ENCODE measurements around the gene CD34. TPM values are rescaled to one million over a fixed set of nuclear protein-coding genes. Genes with fewer than 3 reads are reported as not detected.
"Not testable (repeated sequence)": the region's sequence is repeated elsewhere in the genome, so short reads cannot be mapped to it uniquely, and the experiment has no call there.

The CD34 gene
- total RNA-seq, 1 experiment from 2014 or later, result not detected

- DNase-seq (ENCODE audit: low read depth), result no peak
These were observed 9.8 kb downstream of the CD34 start for GRCh38 chr1:207901041-207901653.

DNA sequence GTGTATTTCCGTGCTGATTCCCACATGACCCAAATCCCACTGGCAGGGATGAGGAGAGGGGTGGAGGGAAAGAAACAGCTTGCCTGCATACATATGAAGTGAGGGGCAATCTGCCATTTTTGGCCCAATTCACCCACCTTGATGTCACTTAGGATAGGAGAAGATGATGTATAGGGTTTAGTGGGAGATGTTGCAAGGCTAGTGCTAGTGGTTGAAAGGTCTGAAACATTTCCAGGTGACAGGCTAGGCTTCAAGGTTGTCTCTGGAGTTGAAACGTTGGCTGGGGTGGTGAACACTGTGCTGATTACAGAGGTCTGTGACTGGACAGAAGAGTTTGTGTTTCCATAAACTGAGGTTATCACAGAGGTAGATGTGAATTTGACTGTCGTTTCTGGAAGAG is 12.1 kb downstream of the CD34 start:
- no peak for DNase-seq (ENCODE audit: low read depth)

DNA sequence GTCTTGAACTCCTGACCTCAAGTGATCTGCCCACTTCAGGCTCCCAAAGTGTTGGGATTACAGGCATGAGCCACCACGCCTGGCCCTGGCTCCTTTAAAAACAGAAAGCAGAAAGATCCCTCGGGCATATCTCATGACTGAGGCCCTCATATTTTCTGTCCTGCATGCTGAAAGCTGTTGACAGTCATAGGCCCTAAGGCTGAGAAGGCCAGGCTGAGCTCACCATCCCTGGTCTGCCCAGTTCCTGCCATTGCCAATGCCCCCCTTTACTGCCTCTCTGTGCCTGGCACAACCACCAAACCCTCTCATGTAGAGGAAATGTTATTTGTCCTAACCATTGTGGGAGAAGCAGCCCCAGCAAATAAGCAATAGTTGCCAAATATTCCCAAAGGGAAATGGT is 12.7 kb downstream of the CD34 start:
- DNase-seq (ENCODE audit: low read depth), result no peak

DNA sequence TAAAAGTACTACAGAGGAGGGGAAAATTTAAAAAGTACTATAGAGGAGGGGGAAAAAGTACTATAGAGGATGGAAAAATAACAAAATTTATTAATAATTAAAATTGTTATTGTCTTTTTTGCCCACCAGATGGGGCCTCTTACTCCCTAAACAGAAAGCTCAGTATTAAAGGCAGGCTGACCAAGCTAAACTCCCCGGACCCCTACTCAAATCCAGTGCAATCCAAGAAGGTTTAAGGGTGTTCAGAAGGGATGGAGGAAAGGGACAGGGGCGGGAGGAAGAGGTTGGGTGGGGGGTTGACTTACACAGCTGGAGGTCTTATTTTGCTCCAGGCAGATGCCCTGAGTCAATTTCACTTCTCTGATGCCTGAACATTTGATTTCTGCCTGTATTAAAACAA is 13.7 kb downstream of the CD34 start:
- DNase-seq (ENCODE audit: low read depth), result no peak

DNA sequence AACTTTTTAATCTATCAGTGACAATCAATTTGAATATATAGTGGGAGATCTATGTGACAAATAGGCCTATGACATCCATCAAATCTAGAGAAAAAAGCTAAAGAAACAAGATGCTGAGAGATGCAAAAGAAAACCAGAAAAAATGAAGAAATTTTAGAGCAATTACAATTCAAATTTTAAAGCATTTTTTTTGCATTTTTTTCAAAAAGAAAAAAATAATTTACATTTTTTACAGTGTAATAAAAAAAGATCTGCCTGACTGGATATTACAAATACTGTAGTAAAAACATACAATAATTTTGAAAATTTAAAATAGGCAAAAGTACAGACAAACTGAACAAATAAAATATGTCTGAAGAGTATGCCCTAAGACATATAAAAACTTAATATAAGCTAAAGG is 14.4 kb downstream of the CD34 start:
- DNase-seq (ENCODE audit: low read depth), result no peak

- no peak for DNase-seq (ENCODE audit: low read depth)
These were observed 16.2 kb downstream of the CD34 start for GRCh38 chr1:207894704-207895103.

GRCh38 chr1:207893737-207894582 is 17.0 kb downstream of the CD34 start:
- DNase-seq (ENCODE audit: low read depth), result no peak

DNA sequence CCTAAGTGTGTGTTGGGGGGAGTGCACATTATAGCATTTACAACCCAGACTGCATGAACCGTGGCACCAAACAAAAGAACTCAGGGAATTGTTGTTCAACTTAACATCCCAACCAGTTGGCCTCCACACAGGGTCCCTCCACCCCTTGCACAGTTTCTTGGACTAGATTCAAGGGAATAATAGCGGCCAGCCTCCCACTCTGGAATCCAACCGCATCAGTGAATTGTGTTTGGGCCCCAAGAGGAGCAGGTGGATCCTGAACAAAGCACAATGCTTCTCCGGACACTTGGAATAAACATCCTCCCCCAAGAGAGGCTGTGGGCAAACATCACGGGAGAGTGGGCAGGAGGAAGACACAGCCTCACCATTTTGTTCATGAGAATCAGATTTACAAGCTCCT is 18.2 kb downstream of the CD34 start:
- DNase-seq (ENCODE audit: low read depth), result no peak

GRCh38 chr1:207891148-207891547 is 19.8 kb downstream of the CD34 start:
- DNase-seq (ENCODE audit: low read depth), result no peak

DNA sequence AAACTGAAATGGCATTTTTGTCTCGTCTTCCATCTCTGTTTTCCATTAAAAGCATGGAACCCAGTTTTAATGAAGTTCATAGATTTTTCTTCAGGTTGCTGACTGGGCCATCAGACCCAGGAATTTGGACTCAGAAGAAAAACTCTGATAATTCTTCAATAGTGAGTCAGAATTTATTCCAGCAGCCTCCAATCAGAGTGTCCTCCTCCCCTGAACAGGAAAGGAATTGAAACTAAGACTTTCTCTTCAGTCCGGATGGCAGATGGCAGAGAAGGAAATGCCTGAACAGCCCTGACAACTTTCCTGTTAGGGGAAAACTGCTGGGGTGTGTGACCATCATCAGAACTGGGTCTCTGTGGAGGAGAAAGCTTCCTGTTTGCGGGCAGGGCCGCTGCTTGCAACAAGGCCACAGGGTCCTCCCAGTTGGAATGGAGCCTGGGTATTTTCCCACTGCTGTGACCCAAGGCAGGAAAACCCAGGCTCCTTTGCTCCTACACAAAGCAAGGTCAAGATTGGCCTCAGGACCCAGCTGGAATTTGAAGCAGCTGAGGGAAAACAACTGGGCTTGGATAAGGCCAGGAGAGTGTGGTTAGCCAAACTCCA is 20.7 kb downstream of the CD34 start:
- DNase-seq (ENCODE audit: low read depth), result peak; percentile 89

GRCh38 chr1:207888652-207889051 is 22.3 kb downstream of the CD34 start:
- DNase-seq (ENCODE audit: low read depth), result no peak

DNA sequence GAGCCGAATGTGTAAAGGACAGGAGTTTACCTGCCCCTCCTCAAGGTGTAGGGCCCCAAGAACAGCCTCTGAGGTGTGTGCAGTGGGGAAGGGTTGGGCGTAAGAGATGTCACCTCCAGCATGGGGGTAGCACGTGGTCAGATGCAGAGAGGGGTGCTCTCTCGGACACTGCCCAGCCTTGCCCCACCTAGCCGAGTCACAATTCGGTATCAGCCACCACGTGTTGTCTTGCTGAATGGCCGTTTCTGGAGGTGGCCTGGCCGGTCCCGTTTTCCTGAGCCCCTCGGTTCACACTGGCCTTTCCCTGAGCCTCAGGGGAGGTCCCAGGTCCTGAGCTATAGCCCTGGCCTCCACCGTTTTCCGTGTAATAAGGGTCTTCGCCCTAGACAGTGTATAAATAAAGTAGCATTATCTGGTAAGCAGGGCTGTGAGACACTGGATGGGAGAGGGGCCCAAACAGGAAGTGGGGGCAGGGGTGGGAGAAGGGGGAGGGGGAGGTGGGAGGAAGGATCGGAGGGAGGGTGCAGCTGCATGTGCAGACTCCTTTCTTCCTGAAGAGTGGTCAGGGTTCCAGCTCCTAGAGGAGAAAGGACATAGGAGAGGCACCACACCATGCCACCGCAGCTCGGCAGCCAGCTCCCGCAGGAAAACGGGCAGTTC is 23.3 kb downstream of the CD34 start:
- DNase-seq (ENCODE audit: low read depth), result no peak

DNA sequence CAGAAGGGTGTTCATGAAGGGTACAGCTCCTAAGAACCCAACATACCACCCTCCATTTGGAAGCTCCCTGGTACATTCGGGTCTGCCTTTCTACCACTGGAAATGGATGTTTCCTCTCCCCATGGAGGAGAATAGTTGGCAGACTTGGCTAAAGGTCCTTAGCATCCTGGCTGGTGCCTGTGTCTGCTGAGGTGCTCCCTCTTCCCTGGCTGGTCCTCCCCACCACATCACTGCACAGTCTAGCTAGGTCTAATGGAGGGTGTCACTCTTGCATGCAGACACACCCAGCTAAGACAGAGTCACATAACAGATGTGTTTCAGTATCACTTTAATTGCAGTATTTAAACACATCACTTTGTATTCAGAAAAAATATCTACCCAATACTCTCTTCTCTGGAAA is 24.7 kb downstream of the CD34 start:
- no peak for DNase-seq (ENCODE audit: low read depth)

DNA sequence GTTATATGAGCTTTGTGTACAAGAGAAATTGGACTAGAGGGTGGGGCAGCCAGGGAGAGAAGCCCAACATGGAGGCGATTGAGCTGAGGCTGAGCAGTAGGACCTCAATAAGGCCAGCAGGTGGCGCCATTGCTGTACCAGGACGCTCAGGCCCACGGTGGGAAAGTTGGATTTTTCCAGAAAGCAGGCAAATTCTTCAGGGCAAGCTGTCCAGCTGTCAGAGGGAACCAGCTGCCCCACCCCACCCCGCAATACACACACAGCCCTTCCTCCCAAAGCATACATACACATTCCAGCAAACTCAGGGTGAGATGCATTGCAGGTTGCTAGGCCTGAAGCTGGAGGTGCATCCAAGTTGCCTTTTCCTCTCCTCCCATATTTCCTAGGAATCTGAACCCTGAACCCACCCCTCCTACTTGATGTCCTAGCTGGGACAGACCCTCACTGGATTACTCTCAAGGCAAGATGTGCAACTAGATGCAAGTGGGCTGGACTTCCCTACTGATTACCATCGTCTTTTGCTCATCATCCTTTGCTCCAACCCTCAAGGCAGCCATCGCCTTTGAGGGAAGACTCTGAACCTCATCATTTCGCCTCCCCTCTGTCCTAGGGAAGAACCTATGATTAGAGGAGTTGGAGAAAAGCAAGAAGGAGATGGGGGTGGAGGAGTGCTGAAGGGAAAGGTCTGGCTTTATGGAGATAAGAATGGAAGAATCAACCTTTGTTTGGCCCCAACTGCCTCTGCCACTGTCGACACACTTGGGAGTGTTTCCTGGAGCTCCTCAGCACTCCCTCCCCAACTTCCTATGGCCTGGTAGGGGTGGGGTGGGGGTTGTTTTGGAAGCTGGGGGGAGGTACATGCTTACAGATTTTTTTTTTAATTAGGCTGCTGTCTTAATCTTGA is 25.5 kb downstream of the CD34 start:
- DNase-seq (ENCODE audit: low read depth), result peak; percentile 76

- DNase-seq (ENCODE audit: low read depth), result no peak
These were observed 26.5 kb downstream of the CD34 start for GRCh38 chr1:207884266-207885029.

DNA sequence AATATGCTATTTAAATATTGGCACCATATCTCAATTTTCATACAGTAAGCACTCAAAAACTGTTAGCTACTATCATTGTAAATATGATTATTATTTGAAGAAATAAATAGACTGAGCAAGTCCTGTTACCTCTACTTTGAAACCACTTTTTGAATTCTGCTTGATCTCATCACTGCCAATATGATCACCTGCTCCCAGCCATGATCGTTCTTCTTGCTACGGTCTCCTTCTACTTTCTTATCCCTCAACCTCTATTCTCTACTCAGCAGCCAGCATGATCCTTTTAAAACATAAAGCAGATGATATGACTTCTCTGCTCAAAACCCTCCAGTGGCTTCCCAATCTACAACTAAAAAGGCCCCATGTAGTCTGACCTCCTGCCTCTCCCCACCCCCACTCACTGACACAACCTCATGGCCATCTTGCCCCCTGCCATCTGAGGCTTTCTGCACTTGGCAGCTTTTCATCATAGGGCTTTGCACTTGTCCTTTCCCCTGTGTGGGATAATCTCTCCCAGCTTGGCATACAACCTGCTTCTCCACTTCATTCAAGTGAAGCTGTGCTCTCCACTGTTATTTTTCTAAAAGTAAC is 27.2 kb downstream of the CD34 start:
- DNase-seq (ENCODE audit: low read depth), result no peak

DNA sequence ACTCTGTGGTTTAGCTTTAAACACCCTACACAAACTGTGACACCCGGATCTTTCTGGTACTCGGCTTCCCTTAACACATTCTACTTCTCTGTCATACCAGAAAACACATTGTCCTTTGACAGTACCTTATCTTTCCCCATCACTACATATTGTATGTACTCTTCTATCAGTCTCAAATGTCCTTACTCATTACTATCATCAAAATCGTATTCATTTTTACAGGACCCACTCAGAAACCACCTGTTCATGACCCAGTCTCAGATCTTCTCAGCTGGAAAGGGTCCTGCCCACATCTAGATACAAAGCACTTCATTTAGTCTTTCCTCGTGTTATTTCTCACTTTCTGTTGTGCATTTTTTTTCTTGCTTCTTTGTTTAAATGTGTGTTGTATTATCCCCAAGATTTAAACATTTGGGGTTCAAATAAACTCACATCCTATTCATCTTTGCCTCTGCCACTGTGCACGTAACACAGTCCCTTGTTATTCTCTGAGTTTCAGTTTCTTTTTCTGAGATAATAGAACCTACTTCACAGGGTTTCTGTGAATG is 27.7 kb downstream of the CD34 start:
- no peak for DNase-seq (ENCODE audit: low read depth)

GRCh38 chr1:207882692-207883091 is 28.2 kb downstream of the CD34 start:
- DNase-seq (ENCODE audit: low read depth), result no peak

GRCh38 chr1:207878939-207879338 is 32.0 kb downstream of the CD34 start:
- DNase-seq (ENCODE audit: low read depth), result no peak

- not testable (repeated sequence) for DNase-seq (ENCODE audit: low read depth)
These were observed 33.0 kb downstream of the CD34 start for GRCh38 chr1:207877914-207878313.
